ACHN (cell line): ENCODE results near the gene CNTN4.
"Not testable (repeated sequence)": the region's sequence is repeated elsewhere in the genome, so short reads cannot be mapped to it uniquely, and the experiment has no call there.

Source experiments
- DNase-seq: peaks from one replicate; pipeline ENCODE4 v3.0.0-alpha.2; 2015
- in situ Hi-C: cut with HindIII; loops from 2 replicates; pipeline ENCODE4 v1.10.0; 2017; ENCODE audit warnings: low sequenced_read_pairs, low pct_ligation_motif_present, low pct_unique_long_range_greater_than_20kb

The CNTN4 gene

GRCh38 chr3:2468816-2469215 lies 370.1 kb downstream of the CNTN4 start:
- DNase-seq = no peak

GRCh38 chr3:2476996-2477395 lies 378.3 kb downstream of the CNTN4 start:
- DNase-seq = no peak
- in situ Hi-C loops = no loop called here

More at GRCh38 chr3:2468816-2469215, 370.1 kb downstream of the CNTN4 start:
- in situ Hi-C loops = no loop called here

GRCh38 chr3:2477620-2478019 lies 379.0 kb downstream of the CNTN4 start:
- DNase-seq = no peak
- in situ Hi-C loops = no loop called here

GRCh38 chr3:2484162-2485026 lies 385.7 kb downstream of the CNTN4 start:
- in situ Hi-C loops = no loop called here
- no peak for DNase-seq

- in situ Hi-C loops = no loop called here
- no peak for DNase-seq
These were observed 386.3 kb downstream of the CNTN4 start for GRCh38 chr3:2485027-2485375.

- in situ Hi-C loops = no loop called here
- DNase-seq = no peak
These were observed 397.1 kb downstream of the CNTN4 start for GRCh38 chr3:2495746-2496145.

GRCh38 chr3:2504912-2505311 lies 406.2 kb downstream of the CNTN4 start:
- in situ Hi-C loops = no loop called here
- no peak for DNase-seq

- no peak for DNase-seq
- in situ Hi-C loops = no loop called here
These were observed 408.1 kb downstream of the CNTN4 start for GRCh38 chr3:2506776-2507175.

GRCh38 chr3:2510591-2511145 lies 412.0 kb downstream of the CNTN4 start:
- in situ Hi-C loops = no loop called here
- DNase-seq = no peak

- no peak for DNase-seq
- in situ Hi-C loops = no loop called here
These were observed 412.7 kb downstream of the CNTN4 start for GRCh38 chr3:2511356-2511755.

GRCh38 chr3:2512881-2513280 lies 414.2 kb downstream of the CNTN4 start:
- in situ Hi-C loops = no loop called here
- no peak for DNase-seq

- no peak for DNase-seq
- in situ Hi-C loops = no loop called here
These were observed 415.3 kb downstream of the CNTN4 start for GRCh38 chr3:2513986-2514385.

GRCh38 chr3:2516762-2517441 lies 418.2 kb downstream of the CNTN4 start:
- in situ Hi-C loops = no loop called here
- no peak for DNase-seq

GRCh38 chr3:2517500-2518172 lies 419.0 kb downstream of the CNTN4 start:
- no peak for DNase-seq
- in situ Hi-C loops = no loop called here

GRCh38 chr3:2523281-2523836 lies 424.7 kb downstream of the CNTN4 start:
- DNase-seq = no peak
- in situ Hi-C loops = no loop called here

GRCh38 chr3:2525968-2526367 lies 427.3 kb downstream of the CNTN4 start:
- in situ Hi-C loops = no loop called here
- DNase-seq = no peak

GRCh38 chr3:2526926-2527325 lies 428.3 kb downstream of the CNTN4 start:
- no peak for DNase-seq
- in situ Hi-C loops = no loop called here

GRCh38 chr3:2527328-2527727 lies 428.7 kb downstream of the CNTN4 start:
- in situ Hi-C loops, DNase-seq: not testable (repeated sequence)

GRCh38 chr3:2534767-2535166 lies 436.1 kb downstream of the CNTN4 start:
- DNase-seq, in situ Hi-C loops: not testable (repeated sequence)
